ENCODE data around the gene CARD19. TPM values are rescaled to one million over a fixed set of nuclear protein-coding genes. Genes with fewer than 3 reads are reported as not detected.

Gene CARD19
- total and polyA plus RNA-seq, 9 donors: 5.0 to 67.6 (median 44.7) TPM

DNA sequence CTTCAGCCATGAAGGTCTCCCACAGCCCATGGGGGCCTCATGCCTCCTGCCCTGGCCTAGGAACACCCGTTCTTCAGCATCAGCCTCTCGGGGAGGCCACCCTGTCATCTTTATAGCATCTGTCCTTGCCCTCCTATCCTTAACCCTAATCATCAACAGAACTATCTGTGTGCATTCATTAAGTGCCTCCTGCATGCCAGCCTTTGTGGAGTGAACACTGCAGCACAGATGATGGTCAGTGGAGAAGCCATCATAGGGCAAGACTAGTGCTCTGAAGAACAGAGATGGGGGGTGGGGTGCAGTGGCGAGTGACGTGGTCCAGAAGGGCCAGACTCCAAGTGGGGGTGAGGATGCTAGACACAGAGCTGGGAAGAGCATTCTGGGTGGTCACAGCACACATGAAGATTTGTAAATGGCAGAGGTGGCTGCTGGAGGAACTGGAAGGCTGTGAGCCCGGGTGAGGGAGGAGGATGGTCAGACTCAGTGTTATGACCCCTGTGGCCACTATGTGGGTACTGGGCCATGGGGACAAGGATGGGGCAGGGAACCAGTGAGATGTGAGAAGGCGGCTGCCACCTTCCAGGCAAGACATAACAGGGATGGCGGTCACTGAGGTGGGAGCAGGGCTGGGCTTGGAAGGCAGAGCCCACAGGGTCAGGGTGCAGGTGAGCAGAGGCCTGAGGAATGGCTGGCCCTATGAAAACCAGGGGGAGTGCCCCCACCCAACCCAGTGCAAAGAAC is 3.6 kb upstream of the CARD19 start:
- Histone ChIP-seq H3K27ac (peak overlapping the region in 1 of 2 donors; percentile 96), H3K36me3 (no peaks in the 10 kb centered on the region), H3K27me3 (no peaks in the 10 kb centered on the region), H3K9me3 (no peaks in the 10 kb centered on the region), H3K4me3 (no peak overlapping the region), H3K4me1 (ENCODE audit: insufficient read depth) (peaks cover 6% of the 10 kb centered on the region)
- intact Hi-C loops (cut with DNase I): loop anchor here in 2 of 4 donors (5.0 to 10.0 kb wide), 3 partner anchors 35 to 362 kb away; partner anchors contain the start of genes FAM120A (in 1 of the 2), FAM120AOS (in 1 of the 2) and SUSD3 (in 1 of the 2)
- peak in 4 of 5 donors; percentile 16 to 43 (median 37) for DNase-seq
- WGBS, 3 donors: 76 to 77% (median 77%) methylated on average over 7 of the region's 7 CpGs
- TF ChIP-seq, protein P1, sequence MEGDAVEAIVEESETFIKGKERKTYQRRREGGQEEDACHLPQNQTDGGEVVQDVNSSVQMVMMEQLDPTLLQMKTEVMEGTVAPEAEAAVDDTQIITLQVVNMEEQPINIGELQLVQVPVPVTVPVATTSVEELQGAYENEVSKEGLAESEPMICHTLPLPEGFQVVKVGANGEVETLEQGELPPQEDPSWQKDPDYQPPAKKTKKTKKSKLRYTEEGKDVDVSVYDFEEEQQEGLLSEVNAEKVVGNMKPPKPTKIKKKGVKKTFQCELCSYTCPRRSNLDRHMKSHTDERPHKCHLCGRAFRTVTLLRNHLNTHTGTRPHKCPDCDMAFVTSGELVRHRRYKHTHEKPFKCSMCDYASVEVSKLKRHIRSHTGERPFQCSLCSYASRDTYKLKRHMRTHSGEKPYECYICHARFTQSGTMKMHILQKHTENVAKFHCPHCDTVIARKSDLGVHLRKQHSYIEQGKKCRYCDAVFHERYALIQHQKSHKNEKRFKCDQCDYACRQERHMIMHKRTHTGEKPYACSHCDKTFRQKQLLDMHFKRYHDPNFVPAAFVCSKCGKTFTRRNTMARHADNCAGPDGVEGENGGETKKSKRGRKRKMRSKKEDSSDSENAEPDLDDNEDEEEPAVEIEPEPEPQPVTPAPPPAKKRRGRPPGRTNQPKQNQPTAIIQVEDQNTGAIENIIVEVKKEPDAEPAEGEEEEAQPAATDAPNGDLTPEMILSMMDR (IDR thresholded peaks at IDR 0.05): no peak
- TF ChIP-seq POLR2A (IDR thresholded peaks at IDR 0.05) (no peak), EP300 (IDR thresholded peaks at IDR 0.05) (no peak)

DNA sequence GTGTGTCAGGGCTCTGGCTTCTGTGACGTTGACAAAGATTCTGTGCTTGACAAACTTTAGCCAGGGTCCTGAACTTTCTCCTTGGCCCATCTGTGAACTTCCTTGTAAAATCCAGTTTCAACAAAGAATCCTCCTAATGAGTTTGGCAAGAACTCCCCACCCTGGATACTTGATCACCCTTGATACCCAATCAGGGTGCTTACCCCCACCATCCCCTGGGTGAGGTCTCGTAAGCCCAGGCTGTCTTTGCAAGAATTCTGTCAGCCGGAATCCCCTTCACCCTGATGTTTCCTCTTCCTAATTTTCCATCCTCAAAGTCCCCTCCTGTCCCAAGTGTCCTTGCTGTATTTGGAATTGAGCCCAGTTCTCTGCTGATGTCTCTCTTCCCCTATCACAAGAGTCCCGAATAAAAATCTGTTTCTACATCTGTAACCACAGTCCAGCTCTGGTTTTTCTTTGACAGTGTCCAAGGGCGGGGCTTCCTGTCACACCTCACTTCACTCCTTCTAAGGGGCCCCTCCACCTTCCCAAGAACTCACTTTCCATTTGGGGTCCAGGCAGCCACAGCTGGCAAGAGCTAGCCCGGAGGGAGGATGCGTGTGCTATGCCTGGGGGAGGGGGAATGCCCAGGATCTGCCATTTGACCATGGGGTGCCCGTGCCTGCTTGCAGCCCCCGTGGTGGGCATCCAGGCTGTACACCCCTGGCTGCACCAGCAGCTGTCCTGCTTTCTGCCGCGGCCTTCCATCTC is 2.7 kb upstream of the CARD19 start:
- Histone ChIP-seq H3K27me3 (no peaks in the 10 kb centered on the region), H3K9me3 (no peaks in the 10 kb centered on the region), H3K4me3 (no peak overlapping the region), H3K27ac (peak overlapping the region; percentile 48 to 96), H3K36me3 (no peaks in the 10 kb centered on the region), H3K4me1 (ENCODE audit: insufficient read depth) (peaks cover 14% of the 10 kb centered on the region)
- 40 to 46% (median 43%) methylated on average over 11 of the region's 11 CpGs for WGBS, 3 donors
- intact Hi-C loops (cut with DNase I): loop anchor here in 2 of 4 donors (5.0 to 10.0 kb wide), 3 partner anchors 36 to 361 kb away; partner anchors contain the start of genes FAM120A (in 1 of the 2), FAM120AOS (in 1 of the 2) and SUSD3 (in 1 of the 2)
- DNase-seq: peak; percentile 22 to 50 (median 42)
- TF ChIP-seq EP300 (IDR thresholded peaks at IDR 0.05): no peak
- TF ChIP-seq POLR2A (IDR thresholded peaks at IDR 0.05): no peak
- TF ChIP-seq, protein P1 (IDR thresholded peaks at IDR 0.05): no peak

DNA sequence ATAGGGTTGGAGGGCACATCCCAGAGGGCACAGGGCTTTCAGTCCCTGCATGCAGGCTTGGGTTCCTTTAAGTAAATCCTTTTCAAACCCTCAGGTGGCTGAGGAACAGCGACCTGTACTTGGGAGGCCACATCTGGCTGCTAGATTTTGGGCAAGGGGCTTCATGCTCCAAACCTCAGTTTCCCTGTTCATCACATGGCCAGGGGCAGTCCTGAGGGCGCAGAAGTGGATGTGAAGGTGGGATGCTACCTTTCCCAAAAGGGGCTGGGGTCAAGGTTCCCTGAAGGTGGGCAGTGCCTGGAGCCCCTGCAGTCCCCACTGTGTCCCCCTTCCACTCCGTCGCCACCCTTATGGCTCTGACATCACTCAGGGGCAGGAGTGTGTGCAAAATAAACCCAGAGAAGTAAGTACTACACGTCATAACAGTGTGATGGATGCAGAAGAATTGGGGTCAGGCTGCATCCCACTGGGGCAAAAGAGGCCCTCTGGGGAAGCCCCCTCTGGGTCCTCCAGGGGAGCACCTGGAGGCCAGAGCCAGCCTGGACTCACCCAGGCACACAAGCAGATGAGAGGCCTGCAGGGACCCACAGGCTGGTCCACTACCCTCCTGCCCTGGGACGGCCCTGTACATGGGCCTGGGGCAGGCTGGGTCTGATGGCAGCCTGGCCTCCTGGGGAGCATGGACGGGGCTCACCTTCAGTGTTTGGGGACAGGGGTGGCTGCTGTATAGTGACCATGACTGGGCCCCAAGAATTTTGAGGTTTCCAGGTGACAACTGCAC is 1.9 kb upstream of the CARD19 start:
- Histone ChIP-seq H3K4me1 (ENCODE audit: insufficient read depth) (peaks cover 16% of the 10 kb centered on the region), H3K27ac (peak overlapping the region; percentile 91 to 96), H3K9me3 (no peaks in the 10 kb centered on the region), H3K27me3 (no peaks in the 10 kb centered on the region), H3K36me3 (no peaks in the 10 kb centered on the region), H3K4me3 (no peak overlapping the region)
- intact Hi-C loops (cut with DNase I): loop anchor here in 2 of 4 donors (5.0 to 10.0 kb wide), 3 partner anchors 37 to 361 kb away; partner anchors contain the start of genes FAM120A (in 1 of the 2), FAM120AOS (in 1 of the 2) and SUSD3 (in 1 of the 2)
- peak in 4 of 5 donors; percentile 23 to 47 (median 36) for DNase-seq
- WGBS, 3 donors: 67 to 81% (median 79%) methylated on average over 6 to 7 of the region's 7 CpGs
- TF ChIP-seq POLR2A (IDR thresholded peaks at IDR 0.05) (no peak), EP300 (IDR thresholded peaks at IDR 0.05) (no peak)
- TF ChIP-seq, protein P1 (IDR thresholded peaks at IDR 0.05): no peak

All from ovary (tissue), 9 donors.